SKM-1 (cell line): ENCODE measurements around the gene NFASC.

Experiments
- DNase-seq: peaks from one replicate; lab custom pipeline; 2025; ENCODE audit not compliant: unreplicated experiment; lab: John Stamatoyannopoulos, UW

NFASC gene

DNA sequence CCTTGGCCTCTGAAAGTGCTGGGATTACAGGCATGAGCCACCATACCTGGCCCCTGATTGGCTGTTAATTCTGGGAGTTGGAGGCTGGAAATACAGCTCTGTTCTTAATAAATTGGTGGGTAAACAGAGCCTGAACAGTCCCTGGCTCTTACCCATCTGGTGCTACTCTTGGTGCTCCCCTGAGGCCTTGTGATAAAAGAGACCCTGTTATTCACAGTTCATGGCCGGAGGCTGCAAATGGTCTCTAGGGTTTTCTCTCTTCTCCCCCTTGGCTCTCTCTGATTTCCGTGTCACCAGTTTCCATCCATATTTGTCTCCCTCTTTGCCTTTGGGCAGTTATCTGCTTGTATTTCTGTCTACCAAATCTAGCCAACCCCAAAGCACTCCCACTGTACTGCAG is 17.2 kb downstream of the NFASC start:
- DNase-seq, result no peak

DNA sequence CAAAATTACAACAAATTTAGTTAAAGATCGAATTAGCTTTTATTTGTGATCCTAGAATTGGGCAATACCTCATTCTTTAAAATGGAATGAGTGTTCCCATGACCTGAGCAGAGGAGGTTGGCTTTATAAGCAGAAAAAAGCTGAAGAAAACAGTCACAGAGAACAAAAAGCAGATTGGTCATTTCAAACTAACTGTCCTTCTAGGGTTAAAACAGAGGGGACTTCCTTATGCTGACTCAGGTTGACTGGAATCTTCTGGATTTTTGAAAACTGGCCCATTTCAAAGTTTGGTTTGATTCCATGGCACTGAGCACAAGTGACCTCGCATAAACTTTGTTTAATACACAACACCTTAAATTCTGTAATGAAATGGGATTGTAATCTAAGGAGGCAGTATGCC is 17.6 kb downstream of the NFASC start:
- no peak for DNase-seq

DNA sequence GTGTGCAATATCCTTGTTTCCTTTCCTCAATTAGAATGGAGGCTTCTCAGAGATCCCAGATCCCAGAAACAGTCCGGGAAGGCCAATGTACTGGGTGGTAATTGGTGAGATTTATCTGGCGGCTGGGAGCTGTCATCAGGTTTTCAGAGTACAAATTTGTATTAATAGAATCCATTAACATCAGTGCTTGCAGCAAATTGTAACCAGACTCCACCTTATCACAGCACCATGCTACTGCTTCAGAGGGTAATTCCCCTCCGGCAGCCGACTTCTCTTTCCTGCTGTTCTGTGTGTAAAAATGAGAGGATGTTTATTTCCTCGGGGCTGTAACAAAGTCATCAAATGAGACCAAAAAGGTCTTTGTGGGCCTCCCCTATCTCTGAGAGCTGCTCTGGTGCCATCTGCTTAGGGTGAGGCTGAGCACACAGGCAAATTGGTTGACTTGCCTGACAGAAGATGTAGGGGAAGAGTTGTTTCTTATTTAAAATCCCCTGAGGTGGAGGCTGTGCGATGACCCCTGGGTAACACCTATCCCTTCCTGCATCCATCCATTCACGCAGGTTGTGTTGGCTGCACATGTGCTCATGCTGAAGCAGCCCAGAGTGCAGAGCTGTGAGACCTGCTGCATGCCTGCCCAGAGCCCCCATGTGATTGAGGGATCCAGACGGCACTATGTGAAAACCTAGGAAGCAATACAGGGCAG is 19.2 kb downstream of the NFASC start:
- no peak for DNase-seq

DNA sequence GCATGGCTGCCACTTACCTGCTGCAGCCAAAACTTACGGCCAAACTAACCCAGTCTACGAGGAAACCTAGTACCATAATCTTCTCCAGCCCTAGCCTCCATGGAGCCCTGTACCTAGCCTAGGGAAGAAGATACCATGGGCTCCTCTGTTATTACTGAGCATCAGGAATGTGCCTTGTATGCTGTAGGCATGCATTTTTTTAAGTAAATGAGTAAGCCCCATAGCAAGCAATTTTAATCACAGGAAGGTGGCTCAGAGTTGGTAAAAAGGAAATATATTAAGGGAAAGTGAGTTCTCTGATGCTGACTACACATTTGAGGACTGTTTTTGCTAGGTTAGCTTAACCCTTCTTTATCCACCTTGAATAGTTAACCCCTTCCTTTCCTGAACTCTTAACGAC is 21.2 kb downstream of the NFASC start:
- DNase-seq, result no peak

DNA sequence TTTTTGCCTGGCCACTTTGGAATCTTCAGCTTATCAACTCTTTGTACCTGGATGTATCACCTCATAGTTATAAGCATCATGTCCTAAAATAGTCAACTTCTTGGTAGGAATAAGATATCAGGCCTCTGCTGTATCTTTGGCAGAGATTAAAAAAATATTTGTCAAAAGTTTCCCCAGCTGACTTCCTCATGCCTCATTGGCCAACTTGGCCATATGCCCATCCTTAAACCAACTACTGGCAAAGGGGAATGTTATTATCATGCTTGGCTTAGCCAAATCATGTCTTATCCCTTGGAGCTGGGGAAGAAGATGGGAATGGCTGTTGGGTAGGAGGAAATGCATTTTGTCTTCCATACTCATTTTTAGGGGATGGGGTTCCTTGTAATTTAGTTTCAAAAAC is 23.4 kb downstream of the NFASC start:
- no peak for DNase-seq

DNA sequence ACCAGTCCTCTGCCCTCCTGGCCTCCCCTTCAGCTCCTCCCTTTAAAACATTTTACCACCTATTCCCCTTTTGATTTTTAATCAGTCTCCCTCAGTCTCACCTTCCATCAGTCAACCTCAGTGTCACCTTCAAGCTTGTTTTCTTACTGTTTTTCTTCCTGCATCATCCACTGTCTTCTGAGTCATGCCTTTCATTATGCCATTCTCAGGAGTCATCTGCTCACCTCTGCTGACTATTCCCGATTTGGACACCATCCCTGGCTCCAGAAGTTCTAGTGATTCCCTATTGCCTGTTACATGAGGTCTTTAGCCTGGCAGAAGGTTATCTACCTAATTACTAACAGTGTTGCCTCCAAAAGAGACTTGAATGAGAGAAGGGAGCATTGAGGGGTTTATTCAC is 23.9 kb downstream of the NFASC start:
- no peak for DNase-seq

DNA sequence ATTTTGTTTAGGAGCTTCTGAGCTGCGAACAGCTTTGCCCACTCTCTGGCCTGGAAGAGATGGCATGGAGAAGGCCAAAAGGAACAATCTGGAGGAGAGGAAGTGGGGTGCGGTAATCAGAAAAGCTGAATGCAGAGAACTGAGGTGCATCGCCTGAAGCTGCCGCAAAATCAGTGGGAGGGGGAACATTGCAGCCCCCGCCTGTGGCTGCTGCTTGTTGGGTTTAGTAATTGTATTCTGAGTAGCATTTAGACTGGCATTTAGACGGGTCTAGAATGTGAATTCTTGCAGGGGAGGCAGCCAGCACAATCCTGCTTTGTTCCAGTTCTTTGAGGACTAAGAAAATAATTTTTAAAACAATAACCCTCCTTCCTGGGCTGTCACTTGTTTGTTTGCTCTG is 25.4 kb downstream of the NFASC start:
- DNase-seq, result no peak

DNA sequence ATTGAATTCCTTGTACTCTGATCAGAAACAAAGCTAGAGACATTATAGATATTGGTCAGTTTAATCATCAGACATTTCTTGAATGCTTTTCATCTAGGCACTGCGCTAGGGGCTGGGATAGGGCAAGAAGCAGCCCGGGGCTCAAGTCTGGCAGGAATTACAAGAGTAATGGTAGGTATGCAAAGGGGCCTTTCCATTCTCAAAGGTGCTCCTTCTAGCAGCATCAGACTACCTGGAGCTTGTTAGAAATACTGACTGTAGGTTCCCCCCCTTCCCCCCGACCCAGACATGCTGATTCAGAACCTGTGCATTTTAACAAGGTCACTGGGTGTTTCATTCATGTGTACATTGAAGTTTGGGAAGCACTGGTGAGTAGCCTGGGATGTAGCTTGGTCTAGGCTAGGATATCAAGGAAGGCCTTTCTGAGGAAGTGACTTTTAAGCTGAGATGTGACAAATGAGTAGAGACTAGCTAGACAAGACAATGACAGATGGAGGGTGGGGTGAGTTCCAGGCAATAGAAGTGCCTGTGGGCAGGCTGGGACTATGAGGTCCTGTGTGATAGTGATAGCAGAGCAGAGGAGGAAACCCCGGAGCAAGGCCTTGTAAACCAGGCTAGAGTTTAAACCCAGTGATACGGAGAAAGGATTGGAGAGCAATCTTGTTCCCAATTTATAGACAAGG is 26.3 kb downstream of the NFASC start:
- DNase-seq, result no peak

DNA sequence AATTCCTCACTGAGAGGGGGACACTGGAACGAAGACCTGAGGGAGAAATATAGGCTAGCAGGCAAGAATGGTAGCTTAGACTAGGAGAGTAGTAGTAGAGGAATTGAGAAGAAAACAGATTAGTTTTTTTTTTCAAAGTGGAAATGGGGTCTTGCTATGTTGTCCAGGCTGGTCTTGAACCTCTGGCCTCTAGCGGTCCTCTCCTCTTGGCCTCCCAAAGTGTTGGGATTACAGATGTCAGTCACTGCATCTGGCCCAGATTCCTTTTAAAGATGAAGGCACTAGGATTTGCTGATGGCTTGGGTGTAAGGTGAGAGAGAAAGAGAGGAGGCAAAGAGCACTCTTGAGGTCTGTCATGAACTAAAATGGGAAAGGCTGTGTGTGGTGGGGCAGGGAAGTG is 30.1 kb downstream of the NFASC start:
- no peak for DNase-seq

DNA sequence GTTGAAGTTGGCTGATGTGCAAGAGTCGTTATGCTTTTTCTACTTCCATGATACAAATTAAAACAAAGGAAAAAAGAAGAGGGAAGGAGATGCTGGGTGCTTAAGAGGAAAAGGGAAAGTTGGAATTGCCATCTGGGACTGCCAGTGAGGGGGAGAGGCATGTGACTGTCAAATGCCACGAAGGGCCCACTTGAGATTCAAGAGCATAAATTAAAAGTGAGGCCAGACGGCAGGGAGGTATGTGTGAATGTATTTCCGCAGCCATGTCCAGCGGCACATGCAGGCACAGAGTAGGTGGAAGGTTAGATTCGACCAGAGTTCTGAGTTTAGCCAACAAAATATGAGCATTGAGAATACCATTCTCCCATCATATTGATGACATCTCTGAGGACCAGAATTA is 32.0 kb downstream of the NFASC start:
- DNase-seq, result no peak

DNA sequence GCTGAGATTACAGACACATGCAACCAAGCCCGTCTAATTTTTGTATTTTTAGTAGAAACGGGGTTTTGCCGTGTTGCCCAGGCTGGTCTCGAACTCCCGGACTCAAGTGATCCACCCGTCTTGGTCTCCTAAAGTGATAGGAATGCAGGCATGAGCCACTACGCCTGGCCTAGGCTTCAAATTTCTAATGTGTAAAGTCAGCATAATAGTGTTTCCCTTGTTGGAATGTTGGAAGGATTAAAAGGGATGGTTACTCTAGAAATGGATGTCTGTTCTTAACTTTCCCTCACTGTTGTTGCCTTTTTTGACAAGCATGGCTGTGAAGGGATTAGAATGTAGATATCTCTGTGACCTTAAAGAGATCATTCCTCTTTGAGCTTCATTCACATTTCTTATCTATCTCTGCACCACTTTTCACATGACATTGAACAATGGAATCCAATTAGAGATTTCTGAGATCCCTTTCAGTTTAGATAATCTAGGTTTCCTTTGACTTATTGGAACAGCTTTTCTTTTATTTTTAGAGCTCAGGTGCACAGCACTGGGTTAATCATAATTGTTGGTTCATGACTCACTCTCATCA is 33.7 kb downstream of the NFASC start:
- DNase-seq, result no peak

DNA sequence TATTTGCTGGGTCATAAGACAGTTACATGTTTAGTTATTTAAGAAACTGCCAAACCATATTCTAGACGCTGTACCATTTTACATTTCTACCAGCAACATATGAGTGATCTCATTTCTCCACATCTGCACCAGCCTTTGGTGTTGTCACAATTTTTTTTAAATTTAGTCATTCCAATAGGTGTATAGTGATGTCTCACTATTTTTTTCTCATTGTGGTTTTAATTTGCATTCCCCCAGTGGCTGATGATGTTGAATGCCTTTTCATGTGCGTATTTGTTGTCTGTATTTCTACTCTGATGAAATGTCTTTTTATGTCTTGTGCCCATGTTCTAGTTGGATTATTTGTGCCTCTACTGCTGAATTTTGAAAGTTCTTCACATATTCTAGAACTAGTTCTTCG is 38.4 kb downstream of the NFASC start:
- no peak for DNase-seq

DNA sequence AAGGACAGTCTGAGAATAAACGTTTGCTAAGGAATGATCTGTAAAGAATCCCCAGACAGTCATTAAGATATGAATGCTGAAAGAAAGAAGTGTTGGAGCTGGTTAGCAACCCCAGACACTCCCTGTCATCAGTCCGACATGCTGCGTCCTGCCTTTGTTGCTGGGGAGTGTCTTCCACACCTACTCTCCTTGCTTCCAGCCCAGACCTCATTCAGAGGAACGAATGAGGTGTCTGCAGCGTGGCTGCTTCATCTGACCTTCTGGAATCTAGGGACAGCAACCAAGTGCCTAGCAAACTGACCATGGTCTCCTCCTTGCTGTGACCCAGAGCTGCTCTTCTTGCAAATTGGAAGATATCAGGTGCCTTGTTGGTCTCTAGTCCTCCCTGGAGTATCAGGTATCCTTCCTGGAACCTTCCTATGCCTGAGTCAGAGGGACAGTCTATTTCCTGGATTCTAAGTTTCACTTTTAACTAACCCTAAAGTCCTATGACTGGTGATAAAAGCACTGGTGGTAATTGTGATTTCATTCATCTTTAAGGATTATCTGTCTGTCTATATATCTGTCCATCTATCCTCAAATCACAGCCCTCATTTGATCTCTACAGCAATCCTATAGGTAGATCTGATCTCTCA is 45.3 kb downstream of the NFASC start:
- DNase-seq, result no peak

DNA sequence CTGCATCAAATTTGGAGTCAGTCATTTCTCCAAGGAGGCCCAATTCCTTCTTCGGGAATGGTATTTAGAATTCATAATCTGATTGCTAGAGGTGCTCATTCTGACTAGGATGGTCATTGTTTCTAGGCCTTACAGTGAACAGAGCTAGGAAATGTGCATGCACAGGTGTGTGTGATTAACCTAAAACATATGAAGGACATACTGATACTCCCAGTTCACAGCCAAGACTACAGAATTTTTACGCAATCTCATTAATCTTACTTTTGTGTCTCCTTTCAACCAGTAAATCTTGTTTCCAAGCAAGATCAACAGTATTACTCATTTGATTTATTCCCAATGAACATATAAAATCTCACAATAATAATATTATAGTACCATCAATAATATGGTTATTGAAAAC is 47.1 kb downstream of the NFASC start:
- DNase-seq, result no peak

DNA sequence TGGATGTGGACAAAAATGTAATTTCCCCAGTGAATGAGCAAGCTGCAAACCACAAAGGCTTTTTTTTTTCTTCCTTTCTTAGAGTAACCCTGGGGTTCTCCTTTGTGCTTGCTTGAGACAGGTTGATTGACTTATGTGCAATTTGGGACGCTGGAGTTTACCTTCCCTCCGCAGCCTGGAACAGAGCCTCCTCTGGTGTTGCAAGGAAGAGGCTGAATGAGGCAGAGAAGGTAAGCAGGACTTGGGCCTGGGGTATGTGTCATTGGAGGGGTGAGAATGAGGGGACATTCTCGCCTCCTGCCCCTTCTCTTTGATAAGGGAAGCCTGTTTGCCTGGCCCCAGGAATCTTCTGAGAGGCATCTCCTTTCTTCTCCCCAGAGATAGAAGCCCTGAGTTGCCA is 49.8 kb downstream of the NFASC start:
- DNase-seq, result no peak

DNA sequence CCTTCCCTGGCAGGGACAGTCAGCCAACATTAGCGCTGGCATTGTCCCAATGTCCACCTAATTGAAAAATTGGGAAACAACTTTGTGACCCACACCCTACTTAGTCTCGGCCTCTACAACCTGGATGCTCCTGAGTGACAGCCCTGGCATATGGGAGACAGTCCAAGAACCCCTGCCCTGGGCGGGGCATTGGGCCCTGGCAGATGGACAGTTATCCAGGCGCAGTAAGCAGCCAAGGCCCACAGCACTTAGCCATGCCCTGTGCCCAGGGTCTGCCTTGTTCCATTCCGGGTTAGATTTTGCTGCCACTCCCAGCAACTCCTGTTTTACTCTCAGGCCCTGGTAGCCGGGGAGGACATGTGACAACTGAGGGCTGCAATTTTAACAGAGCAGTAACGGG is 50.3 kb downstream of the NFASC start:
- DNase-seq, result no peak

DNA sequence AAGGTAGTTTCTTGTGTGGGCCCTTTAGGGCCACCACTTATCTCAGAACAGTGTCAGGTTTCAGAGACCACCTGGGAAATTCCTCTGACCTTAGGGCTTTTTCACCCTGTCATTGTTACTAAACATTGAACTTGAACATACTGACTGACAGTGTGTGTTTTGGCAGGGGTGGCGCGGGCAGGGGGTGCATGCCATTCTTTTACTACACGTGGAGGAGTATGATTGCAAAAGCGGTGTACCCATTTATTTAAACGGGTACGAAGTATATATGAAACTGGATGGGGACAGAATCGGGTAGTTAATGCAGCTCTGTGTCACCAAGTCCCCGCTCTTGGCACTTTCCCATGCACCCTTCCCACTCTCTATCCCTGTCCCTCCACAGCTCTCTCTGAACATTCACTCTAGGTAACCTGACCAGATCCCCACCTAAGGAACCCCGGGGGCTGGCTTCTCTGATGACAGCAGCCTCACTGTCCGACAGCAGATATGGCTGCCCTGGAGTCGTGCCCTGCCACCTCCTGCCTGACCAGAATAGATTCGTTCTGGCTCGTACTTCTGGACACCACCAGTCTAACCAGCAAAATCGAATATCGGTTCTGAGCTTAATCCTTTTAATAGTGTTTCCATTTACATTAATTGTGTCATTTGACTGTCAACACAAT is 51.3 kb downstream of the NFASC start:
- DNase-seq, result no peak

DNA sequence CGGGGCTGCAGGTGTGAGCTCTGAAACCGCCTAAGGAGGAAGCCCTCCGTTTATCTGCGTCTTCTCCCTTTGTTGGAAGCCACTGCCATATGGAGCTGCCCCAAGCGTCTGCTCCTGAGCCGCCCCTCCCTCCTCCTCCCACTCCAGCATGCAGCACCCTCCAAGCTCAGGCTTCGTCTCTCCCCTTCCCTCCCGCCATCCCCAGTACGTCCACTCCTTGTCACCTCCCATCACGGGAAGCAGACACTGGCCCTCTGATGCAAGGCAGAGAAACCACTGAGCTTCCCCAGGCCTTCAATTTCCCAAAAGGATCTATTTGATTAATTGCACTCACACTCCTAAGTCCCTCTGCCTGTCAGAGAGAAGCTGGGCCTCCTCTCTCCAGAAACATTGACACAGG is 52.5 kb downstream of the NFASC start:
- DNase-seq, result no peak

DNA sequence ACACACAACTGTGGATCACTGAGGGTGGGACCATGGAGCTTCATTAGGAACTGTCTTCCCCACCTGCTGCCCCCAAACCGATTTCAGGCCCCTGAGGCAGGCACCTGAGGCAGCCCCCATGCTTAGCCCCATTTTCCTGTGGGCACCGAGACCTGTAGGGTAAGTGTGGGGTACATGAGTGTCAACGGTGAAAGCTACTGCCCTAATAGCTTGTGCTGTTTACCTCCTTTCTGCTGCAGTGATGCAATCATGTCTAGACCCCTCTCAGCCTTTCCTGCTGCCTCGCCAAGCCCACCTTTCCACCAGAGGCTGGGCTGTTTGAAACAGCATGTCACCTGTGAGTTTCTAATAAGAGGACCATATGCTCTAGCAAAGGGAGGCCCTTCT is 53.0 kb downstream of the NFASC start:
- DNase-seq, result no peak

DNA sequence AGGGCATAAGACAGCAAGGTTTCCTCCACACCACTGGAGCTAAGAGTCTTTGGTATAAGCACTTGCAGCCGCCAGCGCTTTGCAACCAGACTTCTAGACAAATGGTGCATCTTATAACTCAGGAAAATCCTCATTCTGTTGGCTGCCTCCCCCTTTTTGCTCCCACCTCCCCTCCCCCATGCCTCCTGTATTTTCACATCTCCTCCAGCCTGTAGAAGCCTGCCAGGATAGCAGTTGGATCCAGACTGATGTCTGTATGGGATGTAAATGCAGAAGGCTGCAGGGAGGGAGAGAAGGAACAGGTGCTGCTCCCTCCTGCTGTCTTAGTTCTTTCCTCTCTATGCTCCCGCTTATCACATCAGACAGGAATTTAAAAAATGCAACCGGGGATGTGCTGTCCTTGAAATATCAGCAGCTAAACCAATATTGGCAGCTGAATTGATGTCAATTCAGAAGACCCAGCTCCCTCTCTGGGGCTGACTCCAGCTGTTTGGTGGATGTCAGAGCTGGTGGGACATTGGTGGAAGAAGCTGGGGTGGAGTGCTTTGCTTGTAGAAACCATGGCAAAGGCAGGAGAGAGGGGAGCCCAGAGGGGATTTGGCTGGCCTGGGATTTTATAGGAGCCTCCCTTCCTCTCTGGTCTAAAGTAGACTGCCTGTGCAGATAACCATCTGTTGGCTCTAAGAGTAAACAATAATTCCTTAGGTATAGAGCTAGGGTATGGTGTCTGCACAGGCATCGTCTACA is 53.5 kb downstream of the NFASC start:
- no peak for DNase-seq

DNA sequence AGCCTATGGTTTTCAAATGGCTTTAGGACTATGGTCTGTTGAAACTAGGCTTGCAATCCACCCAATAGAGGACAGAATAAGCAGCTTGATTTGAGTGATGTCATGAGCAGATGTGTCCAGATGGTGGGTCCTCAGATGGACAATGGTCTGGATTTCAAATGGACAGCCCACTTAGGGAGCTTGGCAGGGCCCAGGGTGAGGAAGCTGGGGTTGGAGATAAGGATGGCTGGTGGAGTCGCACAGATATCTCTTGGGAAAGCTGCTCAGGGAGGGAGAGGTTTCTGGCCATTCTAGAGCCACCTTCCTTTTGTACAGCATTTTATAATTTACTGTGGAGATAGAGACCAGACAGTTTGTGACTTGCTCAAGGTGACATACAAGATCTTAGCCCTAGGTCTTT is 55.0 kb downstream of the NFASC start:
- no peak for DNase-seq
